Measurements from ENCODE around the gene SEZ6.
A peak's percentile ranks its signal among the peaks of the same experiment; 100 is the strongest.

The SEZ6 gene

GRCh38 chr17:29019475-29020181 is 13.8 kb upstream of the SEZ6 start:
- peaks cover 12 to 18% of the 10 kb centered on the region in 2 donors for H3K4me1 ChIP-seq (ENCODE audit: control insufficient read depth in 2 of 2, insufficient read depth in 1 of 2, low read depth in 1 of 2, low read length in 2 of 2)
- H2BK12ac ChIP-seq (ENCODE audit: low read length): no peak overlapping the region
- no peak overlapping the region for H4K91ac ChIP-seq (ENCODE audit: low read depth, low read length, poor library complexity)
- H3K79me1 ChIP-seq (ENCODE audit: low read depth, low read length): no peaks in the 10 kb centered on the region
- no peaks in the 10 kb centered on the region for H3K9me3 ChIP-seq (replicated peaks in 1 of 2; ENCODE audit: control insufficient read depth in 2 of 2, insufficient read depth in 1 of 2, low read depth in 1 of 2, low read length in 2 of 2)
- no peak overlapping the region for H2BK5ac ChIP-seq (ENCODE audit: low read length)
- H3K23ac ChIP-seq (ENCODE audit: low read depth, low read length, poor library complexity): no peak overlapping the region
- no peak for DNase-seq (ENCODE audit: low spot score)
- no peak overlapping the region for H3K4ac ChIP-seq (ENCODE audit: low read length)
- no peak overlapping the region for H2BK120ac ChIP-seq (ENCODE audit: low read depth, low read length)
- WGBS, 2 donors (ENCODE audit: extremely low coverage in 2 of 2, insufficient read length in 2 of 2, insufficient replicate concordance in 1 of 2): no CpG with 5 or more reads among the region's 39 CpGs
- H3K4me2 ChIP-seq (ENCODE audit: insufficient read depth, low read length, poor library complexity, severe bottlenecking): peak overlapping the region; percentile 52
- H3K14ac ChIP-seq (ENCODE audit: low read length): no peak overlapping the region
- no peak overlapping the region for H3K27ac ChIP-seq (replicated peaks; ENCODE audit: low read length)
- no peak overlapping the region for H3K4me3 ChIP-seq (ENCODE audit: low read length in 2 of 2)
- H2BK15ac ChIP-seq (ENCODE audit: low read length): no peak overlapping the region
- no peak overlapping the region for H4K8ac ChIP-seq (ENCODE audit: low read depth, low read length)
- no peaks in the 10 kb centered on the region for H3K36me3 ChIP-seq (replicated peaks in 1 of 2; ENCODE audit: control insufficient read depth in 2 of 2, insufficient read depth in 2 of 2, low read length in 2 of 2)
- H3K9ac ChIP-seq (ENCODE audit: low read depth, low read length, poor library complexity): no peak overlapping the region
- no peak overlapping the region for H2AK5ac ChIP-seq (ENCODE audit: low read depth, low read length)
- peak overlapping the region; percentile 69 for H3K18ac ChIP-seq (ENCODE audit: low read length)
- H3K27me3 ChIP-seq (ENCODE audit: control insufficient read depth in 3 of 3, insufficient read depth in 3 of 3, low read depth in 1 of 3, low read length in 3 of 3): no peaks in the 10 kb centered on the region
- H2AFZ ChIP-seq (ENCODE audit: low read length): peak overlapping the region; percentile 55

- Histone ChIP-seq H2BK120ac (ENCODE audit: low read depth, low read length) (no peak overlapping the region), H4K91ac (ENCODE audit: low read depth, low read length, poor library complexity) (no peak overlapping the region), H2BK5ac (ENCODE audit: low read length) (no peak overlapping the region), H3K9ac (ENCODE audit: low read depth, low read length, poor library complexity) (no peak overlapping the region), H3K9me3 (replicated peaks in 1 of 2; ENCODE audit: control insufficient read depth in 2 of 2, insufficient read depth in 1 of 2, low read depth in 1 of 2, low read length in 2 of 2) (no peaks in the 10 kb centered on the region), H3K4ac (ENCODE audit: low read length) (no peak overlapping the region), H4K8ac (ENCODE audit: low read depth, low read length) (no peak overlapping the region), H3K36me3 (replicated peaks in 1 of 2; ENCODE audit: control insufficient read depth in 2 of 2, insufficient read depth in 2 of 2, low read length in 2 of 2) (no peaks in the 10 kb centered on the region), H3K27me3 (ENCODE audit: control insufficient read depth in 3 of 3, insufficient read depth in 3 of 3, low read depth in 1 of 3, low read length in 3 of 3) (no peaks in the 10 kb centered on the region), H3K23ac (ENCODE audit: low read depth, low read length, poor library complexity) (no peak overlapping the region), H2AK5ac (ENCODE audit: low read depth, low read length) (no peak overlapping the region), H2BK12ac (ENCODE audit: low read length) (no peak overlapping the region), H3K14ac (ENCODE audit: low read length) (peak overlapping the region; percentile 0), H2BK15ac (ENCODE audit: low read length) (no peak overlapping the region), H3K4me3 (ENCODE audit: low read length in 2 of 2) (no peak overlapping the region), H2AFZ (ENCODE audit: low read length) (peak overlapping the region; percentile 55), H3K79me1 (ENCODE audit: low read depth, low read length) (no peaks in the 10 kb centered on the region), H3K18ac (ENCODE audit: low read length) (peak overlapping the region; percentile 39), H3K27ac (replicated peaks; ENCODE audit: low read length) (no peak overlapping the region), H3K4me1 (ENCODE audit: control insufficient read depth in 2 of 2, insufficient read depth in 1 of 2, low read depth in 1 of 2, low read length in 2 of 2) (peaks cover 11 to 15% of the 10 kb centered on the region in 2 donors), H3K4me2 (ENCODE audit: insufficient read depth, low read length, poor library complexity, severe bottlenecking) (no peak overlapping the region)
- no CpG with 5 or more reads among the region's 6 CpGs for WGBS, 2 donors (ENCODE audit: extremely low coverage in 2 of 2, insufficient read length in 2 of 2, insufficient replicate concordance in 1 of 2)
- DNase-seq (ENCODE audit: low spot score): no peak
Observed at GRCh38 chr17:29018788-29019474, 13.1 kb upstream of the SEZ6 start.

GRCh38 chr17:29016345-29017210 is 10.7 kb upstream of the SEZ6 start:
- H3K18ac ChIP-seq (ENCODE audit: low read length): no peak overlapping the region
- H3K14ac ChIP-seq (ENCODE audit: low read length): no peak overlapping the region
- no peak overlapping the region for H4K91ac ChIP-seq (ENCODE audit: low read depth, low read length, poor library complexity)
- H3K4me2 ChIP-seq (ENCODE audit: insufficient read depth, low read length, poor library complexity, severe bottlenecking): no peak overlapping the region
- no peak overlapping the region for H3K27ac ChIP-seq (replicated peaks; ENCODE audit: low read length)
- no peak overlapping the region for H2BK120ac ChIP-seq (ENCODE audit: low read depth, low read length)
- H3K4me3 ChIP-seq (ENCODE audit: low read length in 2 of 2): no peak overlapping the region
- no peak overlapping the region for H3K9ac ChIP-seq (ENCODE audit: low read depth, low read length, poor library complexity)
- H3K9me3 ChIP-seq (replicated peaks in 1 of 2; ENCODE audit: control insufficient read depth in 2 of 2, insufficient read depth in 1 of 2, low read depth in 1 of 2, low read length in 2 of 2): no peaks in the 10 kb centered on the region
- no peak for DNase-seq (ENCODE audit: low spot score)
- H3K4ac ChIP-seq (ENCODE audit: low read length): no peak overlapping the region
- no peak overlapping the region for H4K8ac ChIP-seq (ENCODE audit: low read depth, low read length)
- peaks cover 11 to 15% of the 10 kb centered on the region in 2 donors for H3K4me1 ChIP-seq (ENCODE audit: control insufficient read depth in 2 of 2, insufficient read depth in 1 of 2, low read depth in 1 of 2, low read length in 2 of 2)
- H3K27me3 ChIP-seq (ENCODE audit: control insufficient read depth in 3 of 3, insufficient read depth in 3 of 3, low read depth in 1 of 3, low read length in 3 of 3): no peaks in the 10 kb centered on the region
- H2BK12ac ChIP-seq (ENCODE audit: low read length): no peak overlapping the region
- no peak overlapping the region for H2AK5ac ChIP-seq (ENCODE audit: low read depth, low read length)
- H3K79me1 ChIP-seq (ENCODE audit: low read depth, low read length): no peaks in the 10 kb centered on the region
- H2BK5ac ChIP-seq (ENCODE audit: low read length): no peak overlapping the region
- WGBS, 2 donors (ENCODE audit: extremely low coverage in 2 of 2, insufficient read length in 2 of 2, insufficient replicate concordance in 1 of 2): no CpG with 5 or more reads among the region's 13 CpGs
- H2AFZ ChIP-seq (ENCODE audit: low read length): no peak overlapping the region
- H2BK15ac ChIP-seq (ENCODE audit: low read length): no peak overlapping the region
- no peak overlapping the region for H3K23ac ChIP-seq (ENCODE audit: low read depth, low read length, poor library complexity)
- no peaks in the 10 kb centered on the region for H3K36me3 ChIP-seq (replicated peaks in 1 of 2; ENCODE audit: control insufficient read depth in 2 of 2, insufficient read depth in 2 of 2, low read length in 2 of 2)

- H3K4ac ChIP-seq (ENCODE audit: low read length): no peak overlapping the region
- H3K9ac ChIP-seq (ENCODE audit: low read depth, low read length, poor library complexity): no peak overlapping the region
- H2BK15ac ChIP-seq (ENCODE audit: low read length): no peak overlapping the region
- H4K91ac ChIP-seq (ENCODE audit: low read depth, low read length, poor library complexity): no peak overlapping the region
- no peak overlapping the region for H3K18ac ChIP-seq (ENCODE audit: low read length)
- no peak for DNase-seq (ENCODE audit: low spot score)
- no peaks in the 10 kb centered on the region for H3K79me1 ChIP-seq (ENCODE audit: low read depth, low read length)
- no peak overlapping the region for H2BK12ac ChIP-seq (ENCODE audit: low read length)
- no peak overlapping the region for H3K23ac ChIP-seq (ENCODE audit: low read depth, low read length, poor library complexity)
- H3K27ac ChIP-seq (replicated peaks; ENCODE audit: low read length): no peak overlapping the region
- H2AFZ ChIP-seq (ENCODE audit: low read length): peak overlapping the region; percentile 7
- no peak overlapping the region for H2BK5ac ChIP-seq (ENCODE audit: low read length)
- no peaks in the 10 kb centered on the region for H3K36me3 ChIP-seq (replicated peaks in 1 of 2; ENCODE audit: control insufficient read depth in 2 of 2, insufficient read depth in 2 of 2, low read length in 2 of 2)
- no peak overlapping the region for H4K8ac ChIP-seq (ENCODE audit: low read depth, low read length)
- H3K27me3 ChIP-seq (ENCODE audit: control insufficient read depth in 3 of 3, insufficient read depth in 3 of 3, low read depth in 1 of 3, low read length in 3 of 3): no peaks in the 10 kb centered on the region
- no peak overlapping the region for H2AK5ac ChIP-seq (ENCODE audit: low read depth, low read length)
- WGBS, 2 donors (ENCODE audit: extremely low coverage in 2 of 2, insufficient read length in 2 of 2, insufficient replicate concordance in 1 of 2): no CpG with 5 or more reads among the region's 5 CpGs
- no peaks in the 10 kb centered on the region for H3K9me3 ChIP-seq (replicated peaks in 1 of 2; ENCODE audit: control insufficient read depth in 2 of 2, insufficient read depth in 1 of 2, low read depth in 1 of 2, low read length in 2 of 2)
- no peak overlapping the region for H2BK120ac ChIP-seq (ENCODE audit: low read depth, low read length)
- no peak overlapping the region for H3K14ac ChIP-seq (ENCODE audit: low read length)
- H3K4me3 ChIP-seq (ENCODE audit: low read length in 2 of 2): no peak overlapping the region
- H3K4me1 ChIP-seq (ENCODE audit: control insufficient read depth in 2 of 2, insufficient read depth in 1 of 2, low read depth in 1 of 2, low read length in 2 of 2): peaks cover 9 to 15% of the 10 kb centered on the region in 2 donors
- H3K4me2 ChIP-seq (ENCODE audit: insufficient read depth, low read length, poor library complexity, severe bottlenecking): no peak overlapping the region
Observed at GRCh38 chr17:29014716-29015115, 8.9 kb upstream of the SEZ6 start.

All from neuronal stem cell (in vitro differentiated cells).